T-helper 2 cell (primary cell): Measurements from ENCODE around the gene TMEM106B.
A peak's percentile ranks its signal among the peaks of the same experiment; 100 is the strongest.

Source experiments
- DNase-seq, 5 experiments: peaks; one replicate each; pipeline versions ENCODE4 v3.0.0 to v3.0.0-alpha.2; 2012 to 2022

TMEM106B gene

DNA sequence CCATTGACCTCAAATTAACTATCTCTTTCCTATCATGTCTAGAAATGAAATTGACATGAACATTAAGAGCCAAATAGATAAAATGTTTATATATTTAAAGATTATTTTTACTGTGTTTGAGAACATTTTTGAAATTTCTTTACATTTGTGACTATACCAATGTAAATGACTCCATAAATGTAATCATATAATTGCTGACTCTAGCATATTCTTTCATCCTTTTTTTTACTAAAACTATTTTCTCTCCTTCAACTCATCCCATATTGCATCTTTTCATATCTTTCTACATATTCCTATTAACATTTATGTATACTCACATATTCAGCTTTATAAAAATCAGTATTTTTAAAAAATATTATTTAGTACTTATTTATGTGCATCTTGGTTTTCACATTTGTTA, 16.9 kb downstream of the TMEM106B start:
- no peak for DNase-seq

DNA sequence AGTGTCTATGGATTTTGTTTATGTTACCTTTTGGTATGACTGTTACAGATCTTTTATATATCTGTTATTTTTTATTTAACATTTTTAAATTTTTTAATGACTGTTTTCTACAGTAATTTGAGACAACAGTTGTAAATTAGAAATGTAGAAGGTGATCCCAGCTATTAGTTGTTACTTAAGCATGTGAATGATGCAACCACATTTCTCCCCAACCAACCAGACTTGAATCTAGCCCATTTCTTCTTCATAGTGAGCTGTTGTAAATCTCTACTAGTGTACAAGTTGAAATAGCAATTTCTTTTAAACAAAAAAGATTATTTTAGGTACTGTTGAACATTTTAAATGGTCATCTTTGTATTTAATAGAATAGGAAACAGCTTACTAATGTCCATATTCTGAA, 18.0 kb downstream of the TMEM106B start:
- no peak for DNase-seq

DNA sequence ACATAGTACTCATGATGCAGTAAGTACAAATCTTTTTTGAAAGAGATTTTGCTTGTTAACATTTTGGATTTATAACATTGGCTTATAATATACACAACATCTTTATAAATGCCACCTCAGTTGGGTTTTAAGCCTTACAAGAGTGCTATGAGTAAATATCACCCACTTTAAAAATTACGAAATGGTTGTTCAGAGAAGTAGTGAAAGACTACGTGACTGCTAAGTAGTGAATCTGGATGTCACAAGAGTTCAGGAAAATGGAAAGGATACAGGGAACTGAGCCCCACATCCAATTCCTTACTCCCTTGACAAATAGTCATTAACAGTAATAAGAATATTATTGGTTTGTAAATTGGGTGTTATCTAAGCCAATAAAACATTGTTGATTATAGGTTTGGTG, 20.0 kb downstream of the TMEM106B start:
- no peak for DNase-seq

DNA sequence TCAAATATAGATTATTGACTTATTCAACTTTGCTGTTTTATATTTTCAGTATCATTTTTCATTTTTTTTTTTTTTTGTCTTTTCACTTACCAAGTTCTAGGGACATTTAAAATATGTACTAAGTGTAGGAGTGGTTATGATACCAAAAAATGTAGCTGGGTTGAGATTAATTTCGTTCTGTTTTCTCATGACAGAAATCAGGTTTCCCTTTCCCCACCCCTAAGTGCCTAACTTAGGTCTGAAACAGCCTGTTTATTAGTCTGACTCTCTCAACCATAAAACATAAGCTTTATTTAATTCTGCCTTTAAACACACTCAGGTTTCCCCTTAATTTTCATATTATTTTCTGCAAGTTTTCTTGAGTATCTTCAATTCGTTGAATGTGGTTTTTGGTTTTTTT, 22.1 kb downstream of the TMEM106B start:
- no peak for DNase-seq

DNA sequence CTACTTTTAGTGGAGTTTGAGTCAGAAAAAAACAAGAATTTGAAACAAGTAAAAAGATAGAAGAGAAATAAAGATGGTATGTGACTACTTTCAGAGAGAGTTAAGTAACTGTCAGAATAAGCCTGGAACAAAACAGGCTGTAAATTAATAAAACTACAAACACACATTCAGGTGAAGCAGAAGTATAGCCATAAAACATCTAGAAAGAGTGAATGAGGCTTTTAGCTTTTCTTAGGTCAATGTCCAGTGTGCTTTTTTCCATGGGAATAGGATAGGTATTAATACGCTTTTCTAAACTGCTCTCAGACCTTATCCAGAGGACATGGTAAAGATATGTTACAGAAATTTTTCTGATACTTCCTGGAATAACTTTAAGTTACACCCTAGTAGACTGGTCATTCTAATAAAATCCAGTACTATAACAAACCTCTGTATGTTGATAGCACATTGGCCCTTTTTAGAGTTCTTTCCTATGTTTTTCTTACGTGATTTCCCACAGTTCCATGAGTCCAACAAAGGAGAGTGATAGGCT, 23.3 kb downstream of the TMEM106B start:
- no peak for DNase-seq

DNA sequence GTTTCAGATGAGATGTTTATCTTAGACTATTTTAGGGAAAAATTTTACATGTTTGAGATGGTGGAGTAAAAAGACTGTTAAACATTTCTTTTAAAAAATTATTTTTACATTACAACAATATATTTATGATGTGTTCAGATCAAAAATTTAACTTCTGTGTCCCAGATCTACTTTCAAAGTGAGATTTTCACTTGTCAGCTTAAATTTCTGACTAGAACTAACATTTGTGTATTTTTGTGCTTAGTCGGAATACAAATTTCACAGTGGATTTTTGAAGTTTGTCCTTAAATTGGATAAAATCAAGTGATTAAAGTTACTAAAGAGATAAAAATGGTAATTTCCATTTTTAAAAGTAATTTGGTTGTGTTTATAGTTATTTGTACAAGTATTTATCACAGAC, 24.9 kb downstream of the TMEM106B start:
- DNase-seq, result no peak

DNA sequence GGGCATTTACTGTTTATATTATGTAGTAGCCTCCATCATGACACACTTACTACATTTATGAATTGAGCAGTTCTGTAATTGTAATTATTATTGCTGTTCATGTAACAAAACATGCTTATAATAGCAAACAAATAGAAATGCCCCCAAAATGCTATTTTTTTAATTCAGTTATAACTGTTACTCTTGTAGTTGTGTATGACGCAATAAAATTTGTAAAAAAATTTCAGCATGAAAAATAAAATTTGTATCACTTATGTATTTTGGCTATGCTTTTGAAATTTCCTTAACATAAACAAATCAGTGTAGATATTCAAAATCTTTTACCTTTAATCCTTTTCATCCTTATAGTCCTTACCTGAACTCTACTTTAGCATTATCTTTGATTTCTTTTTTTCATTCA, 25.9 kb downstream of the TMEM106B start:
- no peak for DNase-seq

DNA sequence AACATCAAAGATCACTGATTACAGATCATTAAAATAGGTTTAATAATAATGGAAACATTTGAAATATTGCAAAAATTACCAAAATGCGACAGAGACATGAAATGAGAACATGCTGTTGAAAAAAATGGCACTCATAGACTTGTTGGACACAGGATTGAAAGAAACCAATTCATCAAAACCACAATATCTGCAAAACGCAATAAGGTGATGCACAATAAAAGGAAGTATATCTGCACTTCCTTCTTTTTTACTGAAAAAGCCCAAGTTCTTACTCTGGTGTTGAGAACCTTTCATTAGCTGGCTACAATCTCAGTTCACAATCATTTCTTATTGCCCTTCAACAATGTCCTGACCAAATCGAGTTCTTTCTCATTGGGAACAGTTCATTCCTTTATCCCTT, 28.7 kb downstream of the TMEM106B start:
- DNase-seq, result no peak

DNA sequence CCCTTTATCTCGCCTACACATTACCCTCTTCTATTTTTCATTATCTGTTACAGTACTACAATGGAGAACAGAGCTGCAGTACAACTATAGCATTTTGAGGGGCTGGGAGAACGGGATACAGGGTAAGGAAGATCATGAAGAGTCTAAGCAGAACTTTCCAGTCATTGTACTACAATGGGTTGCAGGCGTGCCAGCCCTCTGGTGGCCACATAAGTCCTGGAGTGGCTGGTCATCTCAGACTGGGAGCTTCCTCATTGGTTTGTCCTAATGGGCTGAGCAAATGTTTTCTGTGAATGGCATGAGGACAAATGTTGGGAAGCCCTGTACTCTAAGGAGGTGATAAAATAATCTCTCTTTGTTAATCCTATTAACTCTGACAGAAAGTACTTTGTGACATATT, 33.0 kb downstream of the TMEM106B start:
- DNase-seq, result no peak

DNA sequence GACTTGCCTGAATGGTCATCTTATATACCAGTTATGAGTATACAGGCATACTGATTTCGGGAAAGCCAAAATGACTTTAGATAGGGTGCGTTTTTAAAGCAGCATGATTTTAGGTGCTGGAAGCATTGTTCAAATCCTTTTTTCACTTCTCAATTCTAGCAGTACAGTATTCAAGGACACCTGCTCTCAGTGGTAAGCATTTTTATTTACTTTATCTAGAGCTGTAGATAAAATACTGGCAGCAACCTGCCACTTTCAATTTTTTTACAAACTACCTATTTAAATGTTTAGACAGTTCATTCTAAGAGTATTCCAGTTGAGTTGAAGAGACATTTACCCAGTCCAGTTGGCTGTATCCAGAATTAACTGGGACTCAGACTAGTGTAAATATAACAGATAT, 33.6 kb downstream of the TMEM106B start:
- no peak for DNase-seq

DNA sequence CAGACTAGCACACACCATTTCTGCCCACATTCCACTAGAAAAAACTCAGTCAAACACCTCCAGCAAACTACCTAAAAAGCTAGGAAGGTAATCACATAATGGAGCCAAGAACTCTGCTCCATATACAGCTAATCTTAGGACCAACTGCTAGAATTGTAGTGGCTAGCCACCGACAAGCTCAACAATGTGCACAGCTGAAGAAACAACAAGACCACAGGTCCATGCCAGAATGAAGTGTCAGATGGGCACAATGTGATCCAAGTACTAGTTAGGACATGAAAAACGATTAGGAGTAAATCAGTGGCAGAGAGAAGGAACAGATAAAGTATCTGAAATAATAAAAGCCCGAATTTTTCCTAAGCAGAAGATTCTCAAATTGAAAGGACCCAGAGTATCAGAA, 38.6 kb downstream of the TMEM106B start:
- no peak for DNase-seq

DNA sequence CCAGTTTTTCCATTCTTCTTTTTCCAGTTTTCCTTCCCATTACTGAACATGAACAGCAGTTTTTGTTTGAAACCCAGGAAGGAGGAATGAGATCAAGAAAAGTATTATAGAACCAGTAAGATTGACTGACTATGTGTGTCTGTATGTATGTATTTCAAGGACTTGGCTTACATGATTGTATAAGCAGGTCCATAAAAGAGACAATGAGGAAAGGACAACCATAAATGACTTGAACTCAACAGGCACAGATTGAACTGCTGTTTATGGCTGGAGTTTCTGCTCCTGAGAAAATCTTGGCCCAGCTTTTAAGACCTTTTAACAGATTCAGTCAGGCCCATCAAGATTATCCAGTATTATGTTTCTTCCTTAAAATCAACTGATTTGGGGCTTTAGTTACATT, 39.1 kb downstream of the TMEM106B start:
- no peak for DNase-seq

DNA sequence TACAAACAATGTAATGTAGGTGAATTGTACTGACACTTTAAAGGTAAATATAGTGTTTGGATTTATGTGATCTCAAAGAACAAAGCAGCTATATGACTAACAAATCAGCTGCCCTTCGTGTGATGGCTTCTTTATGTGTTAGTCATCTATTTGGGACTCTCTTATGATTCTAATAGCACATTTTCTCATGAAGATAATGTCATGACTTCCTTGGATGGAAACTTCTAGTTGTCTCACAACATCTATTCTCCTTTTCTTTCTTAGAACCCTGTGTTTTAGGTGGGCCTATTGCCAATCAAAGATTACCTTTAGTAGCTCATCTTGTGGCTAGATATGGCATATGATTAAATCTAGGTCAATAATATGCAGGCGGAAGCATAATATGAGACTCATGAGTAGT, 45.0 kb downstream of the TMEM106B start:
- no peak for DNase-seq

DNA sequence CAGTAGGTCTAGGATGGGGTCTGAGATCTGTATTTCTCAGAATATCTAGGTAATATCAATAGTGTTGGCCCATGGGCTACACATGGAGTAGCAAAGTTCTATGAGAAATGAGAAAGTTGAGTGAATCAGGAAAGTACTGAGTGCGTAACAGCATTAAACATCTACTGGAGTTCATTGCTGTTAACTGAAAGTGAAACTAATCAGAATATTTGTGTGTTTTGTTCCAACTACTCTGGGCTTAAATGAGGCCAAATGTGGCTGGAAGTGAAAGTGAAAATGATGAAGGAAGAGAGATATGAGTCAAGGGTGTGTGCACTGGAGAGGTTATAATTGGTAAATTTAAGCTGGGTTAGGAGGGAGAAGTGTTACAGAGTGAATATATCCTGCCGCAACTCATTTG, 46.5 kb downstream of the TMEM106B start:
- peak in 2 of 5 experiments; percentile 70 to 96 for DNase-seq

DNA sequence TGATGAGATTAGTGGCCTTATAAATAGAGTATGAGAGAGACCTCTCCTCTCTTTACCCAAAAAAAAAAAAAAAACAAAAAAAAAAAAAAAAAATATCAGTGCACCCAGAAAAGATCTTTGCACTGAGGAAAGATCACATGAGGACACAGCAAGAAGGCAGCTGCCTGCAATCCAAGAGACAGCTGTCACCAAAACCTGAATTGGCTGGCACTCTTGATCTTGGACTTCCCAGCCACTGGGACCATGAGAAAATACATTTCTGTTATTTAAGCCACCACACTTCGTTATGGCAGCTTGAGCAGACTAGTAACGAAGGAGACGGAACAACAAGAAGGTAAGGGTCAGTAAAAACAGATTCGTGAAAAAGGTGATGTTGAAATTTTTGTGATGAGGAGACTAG, 47.0 kb downstream of the TMEM106B start:
- no peak for DNase-seq

DNA sequence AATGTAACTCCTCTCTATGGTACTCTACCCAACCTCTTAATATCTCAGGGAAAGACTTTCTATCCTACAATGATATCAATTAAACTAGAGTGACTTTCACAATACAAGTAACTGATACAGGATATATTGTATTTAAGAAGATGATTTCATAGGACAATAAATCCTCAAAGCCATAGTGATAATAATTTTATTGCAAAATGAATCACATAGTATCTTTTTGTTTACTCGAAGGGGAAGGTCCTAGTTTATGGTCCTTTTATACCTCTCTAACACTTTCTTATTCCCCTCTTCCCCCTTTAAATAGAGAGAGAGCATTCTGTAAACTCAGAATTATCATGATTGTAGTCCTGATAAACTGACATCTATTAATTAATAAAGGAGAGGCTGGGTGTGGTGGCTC, 56.4 kb downstream of the TMEM106B start:
- no peak for DNase-seq

DNA sequence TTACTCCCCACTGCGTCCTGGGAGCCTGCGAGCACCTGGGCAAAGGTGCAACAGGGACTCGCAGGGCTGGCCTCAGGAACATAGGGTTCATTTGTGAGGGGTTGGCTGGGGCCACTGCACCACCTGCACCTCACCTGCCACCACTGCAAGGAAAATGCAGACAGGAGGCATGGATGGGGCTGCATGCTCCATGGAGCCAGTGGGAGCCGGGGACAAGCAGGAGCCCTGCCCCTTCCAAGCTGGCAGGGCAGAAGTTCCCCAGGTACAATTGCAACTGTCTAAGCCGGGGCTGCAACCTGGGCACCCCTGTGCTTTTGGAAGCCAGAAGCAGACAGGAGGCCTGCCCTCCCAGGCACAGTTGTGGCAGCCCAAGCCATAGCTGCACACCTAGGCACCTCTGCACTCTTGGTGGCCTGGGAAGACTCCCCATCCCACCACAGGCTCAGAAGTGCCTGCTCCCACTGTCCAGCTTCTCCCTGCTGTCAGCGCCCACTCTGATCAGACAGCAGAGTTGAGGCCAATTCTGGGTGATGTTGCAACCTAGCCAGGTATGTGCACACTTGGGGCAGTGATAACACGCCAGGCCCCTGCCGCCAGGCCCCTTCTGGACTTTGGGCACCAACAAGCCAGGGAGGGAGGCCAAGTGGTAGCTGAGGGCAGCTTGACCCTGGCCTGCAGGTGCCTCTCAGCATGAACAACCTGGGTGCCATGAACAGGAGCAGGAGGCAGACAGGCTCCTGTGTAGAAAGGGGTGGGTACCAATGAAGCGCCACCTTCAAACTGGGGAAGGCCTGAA, 58.2 kb downstream of the TMEM106B start:
- no peak for DNase-seq

DNA sequence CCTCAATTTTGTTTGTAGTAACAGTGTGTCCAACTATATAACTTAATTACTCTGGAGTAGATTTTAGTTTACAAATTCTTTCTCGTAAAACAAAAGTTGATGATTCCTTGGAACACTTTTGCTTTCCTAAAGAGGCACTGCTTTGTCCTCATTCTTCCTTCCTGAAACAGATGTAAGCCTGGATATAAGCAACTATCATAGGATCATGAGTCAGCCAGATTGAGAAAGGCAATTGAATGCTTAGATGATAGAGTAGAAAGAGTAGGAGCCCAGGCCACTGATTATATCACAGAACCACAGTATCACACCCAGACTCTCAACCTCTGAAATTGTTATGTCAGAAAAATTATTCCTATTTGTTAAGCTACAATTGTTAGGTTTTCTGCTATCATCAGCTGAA, 69.9 kb downstream of the TMEM106B start:
- DNase-seq, result no peak

DNA sequence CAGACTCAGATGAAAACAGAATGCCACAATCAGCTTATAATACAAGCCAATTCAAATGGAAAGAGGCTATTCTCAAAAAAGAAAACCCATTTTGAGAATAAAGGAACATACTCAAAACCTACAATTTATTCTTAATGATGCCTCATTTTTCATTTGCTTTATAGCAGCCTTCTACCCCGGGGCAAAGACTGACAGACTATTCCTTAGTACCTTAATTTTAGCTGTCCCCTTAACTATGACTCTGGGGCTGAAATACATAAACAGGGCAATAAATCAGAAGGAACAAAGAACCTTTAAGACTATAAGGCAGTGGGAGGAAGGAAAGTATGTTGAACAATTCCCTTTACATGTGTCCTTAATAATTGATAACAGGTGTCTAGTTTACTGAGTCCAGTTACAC, 76.8 kb downstream of the TMEM106B start:
- DNase-seq, result no peak

DNA sequence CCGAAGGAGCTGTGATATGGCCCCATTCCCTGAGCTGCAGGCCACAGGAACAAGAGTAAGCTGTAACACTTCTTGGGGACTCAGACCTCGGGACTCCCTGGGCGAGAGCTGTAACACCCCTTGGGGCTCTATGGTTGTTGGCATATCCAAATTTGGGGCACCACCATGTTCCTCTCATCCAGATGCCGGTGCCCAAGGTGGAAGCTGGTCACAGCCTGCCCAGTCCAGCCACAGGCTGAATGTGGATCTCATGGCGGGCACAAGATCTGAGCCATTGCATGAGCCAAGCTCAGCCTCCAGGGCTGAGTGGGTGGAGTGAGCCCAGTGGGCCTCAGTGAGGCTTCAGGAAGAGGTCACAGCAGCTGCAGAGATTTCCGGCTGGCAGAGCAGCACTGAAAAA, 78.9 kb downstream of the TMEM106B start:
- no peak for DNase-seq

DNA sequence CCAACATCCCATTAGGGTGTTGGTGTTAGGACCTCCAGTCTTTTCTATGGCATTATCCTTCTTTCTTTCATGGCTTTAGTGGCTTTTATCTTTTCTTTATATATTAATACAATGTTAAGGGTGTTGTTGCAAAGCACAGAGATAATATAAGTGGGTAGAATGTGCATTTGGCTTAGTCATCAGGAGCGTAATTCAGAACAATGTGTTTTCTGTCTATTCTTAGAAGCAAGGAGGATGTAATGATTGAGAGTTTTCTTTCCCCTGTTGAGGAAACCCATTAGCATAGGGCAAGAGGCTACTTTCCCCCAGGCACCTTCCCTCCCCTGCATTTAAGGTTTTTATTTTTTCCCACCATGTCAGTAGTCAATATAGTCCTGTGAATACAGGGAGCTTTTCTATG, 79.7 kb downstream of the TMEM106B start:
- no peak for DNase-seq

DNA sequence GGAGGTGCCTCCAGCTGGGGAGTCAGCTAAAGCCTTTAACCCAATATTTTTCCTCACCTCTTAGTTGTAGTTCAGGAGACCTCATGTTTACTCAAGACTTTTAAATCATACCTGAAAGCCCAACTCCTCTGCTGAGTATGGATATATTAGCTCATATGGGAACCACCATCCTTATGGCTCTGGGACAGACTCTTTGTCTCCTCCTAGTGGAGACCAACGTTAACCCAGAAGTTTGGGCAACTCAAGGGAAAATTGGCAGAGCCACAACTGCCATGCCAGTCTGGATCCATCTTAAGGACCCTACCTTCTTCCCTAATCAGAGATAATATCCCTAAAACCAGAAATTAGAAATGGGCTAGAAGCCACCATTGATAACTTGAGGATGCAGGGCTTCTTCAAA, 80.8 kb downstream of the TMEM106B start:
- DNase-seq, result peak in 1 of 5 experiments; percentile 12
